HG02840 (cell line): Measurements from ENCODE around the gene INKA1.
"Not testable (repeated sequence)": the region's sequence is repeated elsewhere in the genome, so short reads cannot be mapped to it uniquely, and the experiment has no call there.

Experiments used
- ATAC-seq: cut with Tn5 transposase; IDR thresholded peaks from one replicate; pipeline ENCODE4 v1.9.1; 2021; ENCODE audit warnings: mild to moderate bottlenecking, moderate library complexity, moderate number of reproducible peaks; ENCODE audit not compliant: unreplicated experiment, low FRiP score

INKA1 gene

GRCh38 chr3:49802719-49803464 is at the start of gene INKA1:
INKA1 (plus strand) TSS chr3:49803261; CDS start chr3:49803393, 132 bp downstream.
- peak; percentile 62 for ATAC-seq

- ATAC-seq: no peak
Observed at GRCh38 chr3:49754536-49754935, 48.5 kb upstream of the INKA1 start.

- ATAC-seq: no peak
Observed at GRCh38 chr3:49756036-49756435, 47.0 kb upstream of the INKA1 start.

GRCh38 chr3:49757197-49757596 is 45.9 kb upstream of the INKA1 start:
- no peak for ATAC-seq

GRCh38 chr3:49759226-49759625 is 43.8 kb upstream of the INKA1 start:
- ATAC-seq: no peak

GRCh38 chr3:49761661-49762060 is 41.4 kb upstream of the INKA1 start:
- ATAC-seq: no peak

- no peak for ATAC-seq
Observed at GRCh38 chr3:49763981-49764380, 39.1 kb upstream of the INKA1 start.

- no peak for ATAC-seq
Observed at GRCh38 chr3:49769286-49769915, 33.7 kb upstream of the INKA1 start.

DNA sequence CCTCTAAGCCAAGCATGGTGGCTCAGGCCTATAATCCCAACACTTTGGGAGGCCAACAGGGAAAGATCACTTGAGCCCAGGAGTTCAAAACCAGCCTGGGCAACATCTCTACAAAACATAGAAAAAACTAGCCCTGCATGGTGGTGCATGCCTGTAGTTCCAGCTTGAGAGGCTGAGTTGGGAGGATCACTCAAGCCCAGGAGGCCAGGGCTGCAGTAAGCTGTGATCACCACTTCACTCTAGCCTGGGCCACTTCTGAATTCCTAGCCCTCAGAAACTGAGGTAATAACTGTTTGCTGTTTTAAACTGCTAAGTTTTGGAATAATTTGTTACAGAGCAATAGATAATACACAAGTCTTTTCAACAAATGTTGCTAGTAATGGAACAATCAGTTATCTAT is 33.1 kb upstream of the INKA1 start:
- ATAC-seq: no peak

DNA sequence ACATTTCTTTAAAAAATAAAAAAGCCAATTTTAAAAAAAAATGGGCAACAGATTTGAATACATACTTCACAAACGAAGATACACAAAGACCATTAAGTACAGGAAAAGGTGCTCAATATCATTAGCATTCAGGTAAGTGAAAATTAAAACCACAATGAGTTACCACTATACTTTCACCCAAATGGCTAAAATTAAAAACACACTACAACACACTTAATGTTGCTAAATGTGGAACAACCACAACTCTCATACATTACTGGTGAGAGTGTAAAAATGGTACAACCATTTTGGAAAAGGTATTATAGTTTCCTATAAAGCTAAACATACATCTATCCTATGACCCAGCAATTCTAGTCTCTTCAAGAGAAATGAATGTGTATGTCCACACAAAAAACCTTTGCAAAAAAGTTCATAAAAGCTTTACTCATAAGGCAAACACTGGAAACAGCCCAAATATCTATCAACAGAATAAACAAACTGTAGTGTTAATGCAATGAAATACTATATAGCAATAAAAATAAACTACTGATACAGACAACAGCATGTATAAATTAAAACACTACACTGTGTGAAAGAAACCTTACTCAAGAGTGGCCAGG is 31.6 kb upstream of the INKA1 start:
- no peak for ATAC-seq

DNA sequence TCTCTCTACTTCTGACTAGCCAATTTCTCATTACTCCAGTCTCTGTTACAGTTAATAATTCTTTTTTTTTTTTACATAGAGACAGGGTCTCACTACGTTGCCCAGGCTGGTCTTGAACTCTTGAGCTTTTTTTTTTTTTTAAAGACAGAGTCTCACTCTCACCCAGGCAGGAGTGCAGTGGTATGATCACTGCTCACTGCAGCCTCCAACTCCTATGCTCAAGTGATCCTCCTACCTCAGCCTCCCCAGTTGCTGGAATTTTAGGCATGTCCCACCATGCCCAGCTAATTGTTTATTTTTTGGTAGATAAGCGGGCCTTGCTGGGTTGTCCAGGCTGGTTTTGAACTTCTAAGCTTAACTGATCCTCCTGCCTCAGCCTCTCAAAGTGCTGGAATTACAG is 30.4 kb upstream of the INKA1 start:
- ATAC-seq: no peak

DNA sequence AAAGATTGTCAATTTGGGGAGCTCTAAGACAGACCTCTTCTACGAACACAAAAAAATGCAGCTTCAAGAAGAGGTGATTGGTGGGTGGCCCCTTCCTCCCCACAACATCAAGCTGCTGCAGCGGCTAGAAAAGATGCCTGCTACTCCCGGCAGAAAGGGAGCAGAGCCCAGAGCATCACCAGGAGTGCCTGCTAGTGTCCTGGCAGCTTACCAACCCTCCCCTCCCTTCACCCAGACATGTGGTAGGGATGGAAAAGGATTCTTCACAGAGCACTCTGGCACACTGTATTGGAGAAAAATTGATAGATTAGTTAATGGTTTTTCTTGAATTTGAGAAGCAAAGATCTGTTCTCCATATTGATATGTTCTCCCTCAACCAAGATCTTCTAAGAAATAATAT is 27.5 kb upstream of the INKA1 start:
- no peak for ATAC-seq

- not testable (repeated sequence) for ATAC-seq
Observed at GRCh38 chr3:49776101-49776500, 27.0 kb upstream of the INKA1 start.

- no peak for ATAC-seq
Observed at GRCh38 chr3:49779358-49780079, 23.5 kb upstream of the INKA1 start.

DNA sequence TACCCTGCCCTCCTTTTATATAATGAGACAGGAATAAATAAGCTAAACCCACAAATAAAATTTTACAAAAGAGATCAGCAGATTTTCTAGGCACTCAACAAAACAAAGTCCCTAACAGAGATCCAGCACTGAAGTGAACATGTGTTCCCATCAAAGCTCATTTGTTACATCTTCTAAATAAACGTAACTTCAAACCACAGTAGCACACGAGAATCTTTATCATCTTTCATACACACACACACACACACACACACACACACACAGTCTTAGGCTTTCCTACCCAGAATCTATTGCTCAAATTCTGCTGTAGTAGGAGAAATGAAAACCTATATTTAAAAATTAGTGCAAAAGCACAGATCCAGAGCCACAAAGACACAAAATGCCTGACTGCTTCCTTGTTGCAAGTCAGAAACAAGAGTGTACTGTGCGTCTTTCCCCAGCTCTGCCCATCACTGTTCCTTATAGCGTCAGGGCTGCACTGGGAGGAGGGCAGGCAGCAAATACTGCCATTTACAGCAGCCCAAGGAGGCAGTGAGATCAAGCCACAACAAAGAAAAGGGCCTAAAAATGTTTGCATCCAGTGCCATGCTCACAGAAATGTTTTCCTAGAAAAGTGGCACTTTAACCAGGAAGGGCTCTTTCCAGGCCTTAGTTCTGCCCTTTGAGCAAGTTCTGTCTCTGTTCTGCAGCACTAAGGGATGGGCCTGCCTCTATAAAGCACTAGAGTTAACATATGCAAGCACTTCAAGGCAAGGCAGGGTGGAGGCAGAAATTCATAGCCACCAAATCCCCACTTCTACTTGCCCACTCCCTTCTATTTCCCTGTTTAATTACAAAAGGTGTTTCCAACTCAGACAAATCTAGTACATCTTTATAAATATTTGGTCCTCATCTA is 22.7 kb upstream of the INKA1 start:
- ATAC-seq: no peak

DNA sequence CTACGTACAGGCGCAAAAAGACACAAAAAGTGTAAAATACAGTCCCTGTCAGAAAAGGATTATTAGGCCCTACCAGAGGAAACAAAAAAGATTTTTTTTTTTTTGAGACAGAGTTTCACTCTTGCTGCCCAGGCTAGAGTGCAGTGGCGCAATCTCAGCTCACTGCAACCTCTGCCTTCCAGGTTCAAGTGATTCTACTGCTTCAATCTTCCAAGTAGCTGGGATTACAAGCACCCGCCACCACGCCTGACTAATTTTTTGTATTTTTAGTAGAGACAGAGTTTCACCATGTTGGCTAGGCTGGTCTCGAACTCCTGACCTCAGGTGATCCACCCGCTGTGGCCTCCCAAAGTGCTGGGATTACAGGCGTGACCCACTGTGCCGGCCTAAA is 22.1 kb upstream of the INKA1 start:
- not testable (repeated sequence) for ATAC-seq

DNA sequence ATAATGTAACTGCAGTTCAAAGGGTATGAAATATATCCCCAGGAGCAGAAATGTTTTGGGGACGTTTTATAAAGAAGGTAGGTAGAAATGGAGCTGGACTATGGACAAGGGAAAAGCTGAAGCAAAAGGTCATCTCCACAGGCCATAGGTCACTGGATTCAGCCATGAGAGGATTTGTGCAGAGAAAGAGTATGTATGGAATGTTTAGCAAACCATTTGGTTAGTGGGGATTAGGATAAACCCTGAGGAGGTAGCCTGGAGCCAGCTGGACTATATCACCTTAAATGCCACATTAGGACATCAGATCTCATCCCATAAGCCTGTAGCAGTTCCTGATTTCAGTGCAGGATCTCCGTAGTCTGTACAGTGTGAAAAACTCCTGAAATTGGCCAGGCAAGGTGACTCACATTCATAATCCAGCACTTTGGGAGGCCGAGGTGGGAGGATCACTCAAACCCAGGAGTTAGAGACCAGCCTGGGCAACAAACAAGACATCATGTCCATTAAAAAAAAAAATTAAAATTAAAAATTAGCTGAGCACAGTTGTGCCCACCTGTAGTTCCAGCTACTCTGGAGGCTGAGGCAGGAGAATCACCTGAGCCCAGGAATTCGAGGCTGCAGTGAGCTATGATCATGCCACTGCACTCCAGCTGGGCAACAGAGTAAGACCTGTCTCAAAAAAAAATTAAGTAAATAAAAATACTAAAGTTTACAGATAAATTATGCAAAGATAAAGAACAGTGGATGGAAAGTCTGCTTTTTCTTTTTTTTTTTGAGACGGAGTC is 21.5 kb upstream of the INKA1 start:
- ATAC-seq: no peak

- not testable (repeated sequence) for ATAC-seq
Observed at GRCh38 chr3:49782277-49782676, 20.8 kb upstream of the INKA1 start.

DNA sequence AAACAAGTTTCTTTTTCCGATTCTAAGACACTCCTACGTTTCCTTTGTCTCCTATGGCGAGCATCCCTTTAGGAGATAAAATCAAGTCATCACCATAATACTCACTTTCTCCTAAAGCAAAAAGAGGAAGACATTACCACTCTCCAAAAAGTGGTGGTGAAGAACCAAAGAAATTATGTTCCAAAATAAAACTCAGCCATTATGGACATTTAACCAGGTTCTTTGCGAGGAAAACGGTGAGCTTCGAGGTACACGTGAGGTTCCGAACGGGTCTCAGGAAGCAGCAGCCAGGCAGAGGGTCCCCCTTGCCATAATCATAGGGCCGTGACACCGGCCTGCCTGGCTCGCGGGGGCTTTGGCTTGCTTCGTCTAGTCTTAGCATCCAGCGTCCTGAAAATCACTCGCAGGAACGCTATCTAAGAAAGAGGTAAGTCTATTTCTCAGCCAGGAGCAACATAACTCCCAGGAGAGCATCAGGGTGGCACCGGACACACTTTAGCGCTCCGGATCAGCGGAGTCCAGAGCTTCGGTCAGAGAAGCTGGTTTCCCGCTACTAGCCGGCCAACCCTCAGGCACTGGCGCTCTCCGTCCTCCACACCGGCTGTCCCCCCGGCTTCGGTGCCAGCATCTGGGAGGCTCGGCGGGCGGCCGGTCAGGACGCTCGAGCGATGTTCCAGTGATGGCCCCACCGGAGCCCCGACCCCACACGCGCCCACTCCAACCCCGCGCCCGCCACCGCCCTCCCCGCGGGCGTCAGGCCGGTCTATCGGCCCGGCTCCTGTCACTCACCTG is 17.3 kb upstream of the INKA1 start:
- peak; percentile 36 for ATAC-seq
